RWPE2 (cell line): ENCODE results near the gene RBPMS2.

Experiments used
- ATAC-seq: fragments of 200-7000 bp; cut with Tn5 transposase; 3 replicates; pipeline ENCODE4 v1.9.1; 2021; ENCODE audit warnings: low read depth
- DNase-seq: peaks from one replicate; pipeline ENCODE4 v3.0.0-alpha.2; 2020; ENCODE audit warnings: low spot score
- H3K27ac ChIP-seq: fragments of 450-650 bp; 2 replicates; pipeline ENCODE4 v1.5.1; 2017; ENCODE audit warnings: mild to moderate bottlenecking; ENCODE audit not compliant: poor library complexity, severe bottlenecking
- H3K27me3 ChIP-seq: fragments of 250-450 bp; sonication (Bioruptor Pico); 2 replicates; pipeline ENCODE4 v1.5.1; 2021; ENCODE audit warnings: mild to moderate bottlenecking, moderate library complexity; ENCODE audit not compliant: insufficient read depth, poor library complexity, severe bottlenecking
- H3K36me3 ChIP-seq: fragments of 250-450 bp; sonication (Bioruptor Pico); 2 replicates; pipeline ENCODE4 v1.5.1; 2020; ENCODE audit warnings: low read depth, mild to moderate bottlenecking, moderate library complexity
- H3K4me1 ChIP-seq: fragments of 250-450 bp; sonication (Bioruptor Pico); 2 replicates; pipeline ENCODE4 v1.5.1; 2021; ENCODE audit warnings: mild to moderate bottlenecking, moderate library complexity; ENCODE audit not compliant: insufficient read depth, poor library complexity, severe bottlenecking
- H3K4me3 ChIP-seq: fragments of 250-450 bp; sonication (Bioruptor Pico); 2 replicates; pipeline ENCODE4 v1.5.1; 2021; ENCODE audit warnings: mild to moderate bottlenecking, moderate library complexity; ENCODE audit not compliant: severe bottlenecking
- H3K9me3 ChIP-seq: fragments of 250-450 bp; sonication (Bioruptor Pico); 2 replicates; pipeline ENCODE4 v1.5.1; 2021; ENCODE audit warnings: mild to moderate bottlenecking, moderate library complexity; ENCODE audit not compliant: severe bottlenecking
- CTCF ChIP-seq: fragments of 450-650 bp; IDR thresholded peaks from one replicate; pipeline ENCODE4 v1.5.1; 2017; ENCODE audit warnings: mild to moderate bottlenecking, moderate library complexity; ENCODE audit not compliant: poor library complexity, severe bottlenecking

The RBPMS2 gene

GRCh38 chr15:64740311-64741170 lies 34.8 kb downstream of the RBPMS2 start:
- no peaks in the 10 kb centered on the region for H3K9me3 ChIP-seq
- no peaks in the 10 kb centered on the region for H3K4me1 ChIP-seq
- no peak overlapping the region for H3K4me3 ChIP-seq
- H3K36me3 ChIP-seq = no peaks in the 10 kb centered on the region
- H3K27ac ChIP-seq = no peak overlapping the region
- TF ChIP-seq CTCF = peak; percentile 21
- ATAC-seq = peak; percentile 46; the same call in 2 of the 3 replicates
- no peak for DNase-seq
- H3K27me3 ChIP-seq = no peaks in the 10 kb centered on the region

- Histone ChIP-seq H3K9me3 (no peaks in the 10 kb centered on the region), H3K4me3 (no peak overlapping the region), H3K36me3 (no peaks in the 10 kb centered on the region), H3K27me3 (no peaks in the 10 kb centered on the region), H3K27ac (no peak overlapping the region), H3K4me1 (no peaks in the 10 kb centered on the region)
- DNase-seq (no peak), ATAC-seq (no peak)
- TF ChIP-seq CTCF = no peak
These were observed 35.7 kb downstream of the RBPMS2 start for GRCh38 chr15:64739577-64740143.

DNA sequence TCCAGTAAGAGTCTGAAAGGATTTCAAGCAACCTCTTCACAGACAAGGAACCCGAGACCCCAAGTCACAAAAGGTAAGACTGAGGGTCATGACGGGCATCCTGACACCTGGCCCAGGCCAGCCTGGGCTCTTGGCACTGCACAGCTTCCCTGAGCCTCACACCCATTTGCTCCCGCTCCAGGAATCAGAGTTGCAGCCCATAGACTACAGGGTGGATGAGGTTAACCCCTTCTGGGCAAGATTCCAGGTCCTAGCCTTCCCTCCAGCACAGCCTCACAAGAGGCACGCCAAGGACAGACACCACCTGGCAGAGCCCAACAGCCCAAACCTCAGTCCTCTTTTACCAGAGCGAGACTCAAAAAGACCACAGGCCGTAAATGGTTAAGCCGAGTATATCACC lies 36.2 kb downstream of the RBPMS2 start:
- no peaks in the 10 kb centered on the region for H3K27me3 ChIP-seq
- no peak overlapping the region for H3K4me3 ChIP-seq
- no peaks in the 10 kb centered on the region for H3K9me3 ChIP-seq
- H3K4me1 ChIP-seq = no peaks in the 10 kb centered on the region
- no peak overlapping the region for H3K27ac ChIP-seq
- no peak for ATAC-seq
- H3K36me3 ChIP-seq = no peaks in the 10 kb centered on the region
- no peak for TF ChIP-seq CTCF
- no peak for DNase-seq

- H3K27me3 ChIP-seq = no peaks in the 10 kb centered on the region
- no peaks in the 10 kb centered on the region for H3K36me3 ChIP-seq
- DNase-seq = no peak
- TF ChIP-seq CTCF = no peak
- H3K27ac ChIP-seq = no peak overlapping the region
- no peaks in the 10 kb centered on the region for H3K9me3 ChIP-seq
- no peak for ATAC-seq
- H3K4me1 ChIP-seq = no peaks in the 10 kb centered on the region
- H3K4me3 ChIP-seq = no peak overlapping the region
These were observed 36.9 kb downstream of the RBPMS2 start for GRCh38 chr15:64738226-64739095.
